ENCODE measurements around the gene HDAC1.

HDAC1 gene

GRCh38 chr1:32345289-32345827 lies 53.5 kb downstream of the HDAC1 start:
- H3K36me3 ChIP-seq (ENCODE audit: control insufficient read depth in 4 of 4, insufficient read depth in 4 of 4, low read length in 3 of 4): no peaks in the 10 kb centered on the region
- no peaks in the 10 kb centered on the region for H3K9me3 ChIP-seq (ENCODE audit: control extremely low read depth in 1 of 5, control insufficient read depth in 4 of 5, insufficient read depth in 2 of 5, low read depth in 1 of 5, low read length in 4 of 5)
- 14% methylated on average over 8 of the region's 8 CpGs for WGBS (ENCODE audit: insufficient coverage)
- CTCF ChIA-PET: interaction anchor here (0.5 to 4.8 kb wide), 3 partner anchors 9 to 27 kb away, joined by 3 to 29 read pairs (median 5); partner anchors contain the start of gene MARCKSL1
- no peak overlapping the region for H3K27ac ChIP-seq (ENCODE audit: insufficient read depth in 1 of 2, low read depth in 1 of 2, low read length in 2 of 2, poor library complexity in 1 of 2, severe bottlenecking in 2 of 2)
- H3K4me1 ChIP-seq (ENCODE audit: control extremely low read depth in 1 of 4, control insufficient read depth in 4 of 4, insufficient read depth in 4 of 4, low read length in 3 of 4): peaks cover 7 to 37% (median 31%) of the 10 kb centered on the region in 4 experiments
- POLR2A ChIA-PET: interaction anchor here (5.2 kb wide), 1 partner anchor 9 kb away, joined by 27 read pairs; the partner anchor contains the start of gene MARCKSL1
- DNase-seq: peak; percentile 48 to 76 (median 75)
- no peak overlapping the region for H3K4me3 ChIP-seq (ENCODE audit: control insufficient read depth in 1 of 7, extremely low read depth in 1 of 7, insufficient read depth in 4 of 7, low read depth in 2 of 7, low read length in 6 of 7)
- peaks cover 0 to 5% (median 0%) of the 10 kb centered on the region in 5 experiments for H3K27me3 ChIP-seq (replicated peaks in 2 of 5; ENCODE audit: control insufficient read depth in 4 of 5, insufficient read depth in 5 of 5, low read length in 4 of 5)

- no peaks in the 10 kb centered on the region for H3K9me3 ChIP-seq (ENCODE audit: control extremely low read depth in 1 of 5, control insufficient read depth in 4 of 5, insufficient read depth in 2 of 5, low read depth in 1 of 5, low read length in 4 of 5)
- peaks cover 0 to 2% (median 0%) of the 10 kb centered on the region in 5 experiments for H3K27me3 ChIP-seq (replicated peaks in 2 of 5; ENCODE audit: control insufficient read depth in 4 of 5, insufficient read depth in 5 of 5, low read length in 4 of 5)
- ChIA-PET CTCF (interaction anchor here (0.7 to 4.8 kb wide), 3 partner anchors 10 to 250 kb away, joined by 3 to 29 read pairs (median 5); partner anchors contain the start of gene MARCKSL1), POLR2A (interaction anchor here (5.2 kb wide), 1 partner anchor 10 kb away, joined by 27 read pairs; the partner anchor contains the start of gene MARCKSL1)
- H3K36me3 ChIP-seq (ENCODE audit: control insufficient read depth in 4 of 4, insufficient read depth in 4 of 4, low read length in 3 of 4): no peaks in the 10 kb centered on the region
- no peak overlapping the region for H3K27ac ChIP-seq (ENCODE audit: insufficient read depth in 1 of 2, low read depth in 1 of 2, low read length in 2 of 2, poor library complexity in 1 of 2, severe bottlenecking in 2 of 2)
- H3K4me3 ChIP-seq (ENCODE audit: control insufficient read depth in 1 of 7, extremely low read depth in 1 of 7, insufficient read depth in 4 of 7, low read depth in 2 of 7, low read length in 6 of 7): no peak overlapping the region
- no peak for DNase-seq
- H3K4me1 ChIP-seq (ENCODE audit: control extremely low read depth in 1 of 4, control insufficient read depth in 4 of 4, insufficient read depth in 4 of 4, low read length in 3 of 4): peaks cover 7 to 42% (median 38%) of the 10 kb centered on the region in 4 experiments
- 98% methylated on average over 6 of the region's 9 CpGs for WGBS (ENCODE audit: insufficient coverage)
Observed at GRCh38 chr1:32346532-32347157, 54.8 kb downstream of the HDAC1 start.

GRCh38 chr1:32349211-32349708 lies 57.4 kb downstream of the HDAC1 start:
- ChIA-PET POLR2A (interaction anchor here (5.2 kb wide), 1 partner anchor 13 kb away, joined by 27 read pairs; the partner anchor contains the start of gene MARCKSL1), CTCF (interaction anchor here (4.8 kb wide), 1 partner anchor 12 kb away, joined by 29 read pairs; the partner anchor contains the start of gene MARCKSL1)
- Histone ChIP-seq H3K4me1 (ENCODE audit: control extremely low read depth in 1 of 4, control insufficient read depth in 4 of 4, insufficient read depth in 4 of 4, low read length in 3 of 4) (peaks cover 7 to 63% (median 50%) of the 10 kb centered on the region in 4 experiments), H3K4me3 (ENCODE audit: control insufficient read depth in 1 of 7, extremely low read depth in 1 of 7, insufficient read depth in 4 of 7, low read depth in 2 of 7, low read length in 6 of 7) (peak overlapping the region in 3 of 7 experiments; percentile 12 to 19 (median 15)), H3K27me3 (replicated peaks in 2 of 5; ENCODE audit: control insufficient read depth in 4 of 5, insufficient read depth in 5 of 5, low read length in 4 of 5) (peaks cover 0 to 2% (median 0%) of the 10 kb centered on the region in 5 experiments), H3K9me3 (ENCODE audit: control extremely low read depth in 1 of 5, control insufficient read depth in 4 of 5, insufficient read depth in 2 of 5, low read depth in 1 of 5, low read length in 4 of 5) (no peaks in the 10 kb centered on the region), H3K36me3 (ENCODE audit: control insufficient read depth in 4 of 4, insufficient read depth in 4 of 4, low read length in 3 of 4) (no peaks in the 10 kb centered on the region), H3K27ac (ENCODE audit: insufficient read depth in 1 of 2, low read depth in 1 of 2, low read length in 2 of 2, poor library complexity in 1 of 2, severe bottlenecking in 2 of 2) (no peak overlapping the region)
- DNase-seq: peak in 1 of 3 donors; percentile 27
- 38% methylated on average over 4 of the region's 8 CpGs for WGBS (ENCODE audit: insufficient coverage)

GRCh38 chr1:32350785-32351398 lies 59.0 kb downstream of the HDAC1 start:
- Histone ChIP-seq H3K27me3 (replicated peaks in 2 of 5; ENCODE audit: control insufficient read depth in 4 of 5, insufficient read depth in 5 of 5, low read length in 4 of 5) (no peaks in the 10 kb centered on the region), H3K4me3 (ENCODE audit: control insufficient read depth in 1 of 7, extremely low read depth in 1 of 7, insufficient read depth in 4 of 7, low read depth in 2 of 7, low read length in 6 of 7) (peak overlapping the region in 6 of 7 experiments; percentile 57 to 83 (median 68)), H3K27ac (ENCODE audit: insufficient read depth in 1 of 2, low read depth in 1 of 2, low read length in 2 of 2, poor library complexity in 1 of 2, severe bottlenecking in 2 of 2) (peak overlapping the region in 1 of 2 experiments; percentile 64), H3K36me3 (ENCODE audit: control insufficient read depth in 4 of 4, insufficient read depth in 4 of 4, low read length in 3 of 4) (no peaks in the 10 kb centered on the region), H3K4me1 (ENCODE audit: control extremely low read depth in 1 of 4, control insufficient read depth in 4 of 4, insufficient read depth in 4 of 4, low read length in 3 of 4) (peaks cover 7 to 54% (median 40%) of the 10 kb centered on the region in 4 experiments), H3K9me3 (ENCODE audit: control extremely low read depth in 1 of 5, control insufficient read depth in 4 of 5, insufficient read depth in 2 of 5, low read depth in 1 of 5, low read length in 4 of 5) (no peaks in the 10 kb centered on the region)
- ChIA-PET CTCF (interaction anchor here (1.2 to 3.4 kb wide), 3 partner anchors 9 to 14 kb away, joined by 4 to 28 read pairs (median 4); partner anchors contain the start of gene MARCKSL1), POLR2A (interaction anchor here (0.6 to 2.3 kb wide), 3 partner anchors 9 to 1230 kb away, joined by 3 to 23 read pairs (median 4); partner anchors contain the start of gene MARCKSL1)
- WGBS (ENCODE audit: insufficient coverage): 16% methylated on average over 16 of the region's 28 CpGs
- DNase-seq: peak in 2 of 3 donors; percentile 75 to 83

- 2% methylated on average over 70 of the region's 75 CpGs for WGBS (ENCODE audit: insufficient coverage)
- Histone ChIP-seq H3K9me3 (ENCODE audit: control extremely low read depth in 1 of 5, control insufficient read depth in 4 of 5, insufficient read depth in 2 of 5, low read depth in 1 of 5, low read length in 4 of 5) (no peaks in the 10 kb centered on the region), H3K4me3 (ENCODE audit: control insufficient read depth in 1 of 7, extremely low read depth in 1 of 7, insufficient read depth in 4 of 7, low read depth in 2 of 7, low read length in 6 of 7) (peak overlapping the region; percentile 50 to 83 (median 66)), H3K27me3 (replicated peaks in 2 of 5; ENCODE audit: control insufficient read depth in 4 of 5, insufficient read depth in 5 of 5, low read length in 4 of 5) (no peaks in the 10 kb centered on the region), H3K27ac (ENCODE audit: insufficient read depth in 1 of 2, low read depth in 1 of 2, low read length in 2 of 2, poor library complexity in 1 of 2, severe bottlenecking in 2 of 2) (peak overlapping the region in 1 of 2 experiments; percentile 73), H3K4me1 (ENCODE audit: control extremely low read depth in 1 of 4, control insufficient read depth in 4 of 4, insufficient read depth in 4 of 4, low read length in 3 of 4) (peaks cover 7 to 53% (median 36%) of the 10 kb centered on the region in 4 experiments), H3K36me3 (ENCODE audit: control insufficient read depth in 4 of 4, insufficient read depth in 4 of 4, low read length in 3 of 4) (no peaks in the 10 kb centered on the region)
- CTCF ChIA-PET: interaction anchor here (1.1 to 3.4 kb wide), 8 partner anchors 9 to 30 kb away, joined by 3 to 28 read pairs (median 4); partner anchors contain the start of genes FAM229A, MARCKSL1 and TSSK3
- peak; percentile 92 to 96 (median 96) for DNase-seq
- POLR2A ChIA-PET: interaction anchor here (0.6 to 2.3 kb wide), 5 partner anchors 10 to 1231 kb away, joined by 3 to 23 read pairs (median 3); partner anchors contain the start of gene MARCKSL1
Observed at GRCh38 chr1:32351399-32352238, 59.7 kb downstream of the HDAC1 start.

- DNase-seq: no peak
- Histone ChIP-seq H3K27me3 (replicated peaks in 2 of 5; ENCODE audit: control insufficient read depth in 4 of 5, insufficient read depth in 5 of 5, low read length in 4 of 5) (no peaks in the 10 kb centered on the region), H3K9me3 (ENCODE audit: control extremely low read depth in 1 of 5, control insufficient read depth in 4 of 5, insufficient read depth in 2 of 5, low read depth in 1 of 5, low read length in 4 of 5) (no peaks in the 10 kb centered on the region), H3K36me3 (ENCODE audit: control insufficient read depth in 4 of 4, insufficient read depth in 4 of 4, low read length in 3 of 4) (no peaks in the 10 kb centered on the region), H3K27ac (ENCODE audit: insufficient read depth in 1 of 2, low read depth in 1 of 2, low read length in 2 of 2, poor library complexity in 1 of 2, severe bottlenecking in 2 of 2) (peak overlapping the region in 1 of 2 experiments; percentile 73), H3K4me1 (ENCODE audit: control extremely low read depth in 1 of 4, control insufficient read depth in 4 of 4, insufficient read depth in 4 of 4, low read length in 3 of 4) (peaks cover 7 to 53% (median 36%) of the 10 kb centered on the region in 4 experiments), H3K4me3 (ENCODE audit: control insufficient read depth in 1 of 7, extremely low read depth in 1 of 7, insufficient read depth in 4 of 7, low read depth in 2 of 7, low read length in 6 of 7) (peak overlapping the region in 6 of 7 experiments; percentile 59 to 79 (median 68))
- WGBS (ENCODE audit: insufficient coverage): 53% methylated on average over 6 of the region's 8 CpGs
- POLR2A ChIA-PET: interaction anchor here (0.6 to 2.3 kb wide), 4 partner anchors 11 to 273 kb away, joined by 3 to 23 read pairs (median 6); partner anchors contain the start of gene MARCKSL1
- CTCF ChIA-PET: interaction anchor here (0.6 to 3.4 kb wide), 8 partner anchors 10 to 570 kb away, joined by 3 to 28 read pairs (median 3); partner anchors contain the start of genes FAM229A, MARCKSL1 and TSSK3
Observed at GRCh38 chr1:32352239-32352745, 60.4 kb downstream of the HDAC1 start.
